ENCODE results near the gene KCND3. TPM values are rescaled to one million over a fixed set of nuclear protein-coding genes. Genes with fewer than 3 reads are reported as not detected.

The KCND3 gene
- total RNA-seq, 1 experiment from 2014 or later: 0.15 TPM

GRCh38 chr1:111959436-111959835 lies 30.0 kb downstream of the KCND3 start:
- Histone ChIP-seq H2AK5ac (ENCODE audit: insufficient read length, low read length) (no peak overlapping the region), H3K56ac (ENCODE audit: insufficient read length, low read depth, low read length) (no peak overlapping the region), H3K27ac (ENCODE audit: insufficient read length, low read depth, low read length) (no peak overlapping the region), H2BK20ac (ENCODE audit: low read depth, low read length, poor library complexity, severe bottlenecking) (no peak overlapping the region), H3K9ac (ENCODE audit: extremely low read depth, insufficient read length, low read length) (no peak overlapping the region), H4K8ac (replicated peaks; ENCODE audit: insufficient read length, low read depth, low read length) (no peak overlapping the region), H3K4me1 (ENCODE audit: insufficient read depth, low read length) (peaks cover 8% of the 10 kb centered on the region), H2BK15ac (ENCODE audit: low read depth, low read length) (no peak overlapping the region), H3K4me2 (ENCODE audit: insufficient read depth, insufficient read length, low read length) (no peak overlapping the region), H2BK12ac (ENCODE audit: insufficient read length, low read depth, low read length) (no peak overlapping the region), H4K91ac (ENCODE audit: insufficient read length, low read depth, low read length) (no peak overlapping the region), H2AFZ (ENCODE audit: low read length) (no peak overlapping the region), H3K9me3 (ENCODE audit: control insufficient read depth, low read depth, low read length) (no peaks in the 10 kb centered on the region), H3K18ac (ENCODE audit: insufficient read length, low read depth, low read length) (no peak overlapping the region), H3K4ac (ENCODE audit: low read depth, low read length) (no peak overlapping the region), H3K23me2 (ENCODE audit: insufficient read length, low read depth, low read length, poor library complexity, severe bottlenecking) (no peaks in the 10 kb centered on the region), H2BK5ac (ENCODE audit: insufficient read length, low read length) (no peak overlapping the region), H4K20me1 (ENCODE audit: control insufficient read depth, insufficient read depth, insufficient read length) (no peaks in the 10 kb centered on the region), H3K79me2 (ENCODE audit: insufficient read depth, low read length) (no peaks in the 10 kb centered on the region), H2BK120ac (ENCODE audit: low read depth, low read length, poor library complexity, severe bottlenecking) (no peak overlapping the region), H3K79me1 (ENCODE audit: insufficient read depth, low read depth, low read length, poor library complexity, severe bottlenecking) (no peaks in the 10 kb centered on the region), H3K14ac (ENCODE audit: insufficient read depth, low read length) (no peak overlapping the region), H3K27me3 (ENCODE audit: insufficient read depth, low read length) (no peaks in the 10 kb centered on the region), H4K5ac (ENCODE audit: insufficient read length, low read depth, low read length) (no peak overlapping the region), H3K23ac (ENCODE audit: insufficient read length, low read depth, low read length) (no peak overlapping the region), H3T11ph (ENCODE audit: low read length) (no peak overlapping the region)
- Mint-ChIP-seq H3K9me3 (no peaks in the 10 kb centered on the region), H3K27ac (no peak overlapping the region), H3K27me3 (ENCODE audit: low read depth) (peaks cover 3% of the 10 kb centered on the region), H3K4me3 (no peak overlapping the region), H3K4me1 (peaks cover 12% of the 10 kb centered on the region in 2 experiments), H3K36me3 (ENCODE audit: insufficient read depth in 1 of 3, low read depth in 3 of 3) (no peaks in the 10 kb centered on the region)
- DNase-seq: no peak
- TF ChIP-seq CTCF (conservative IDR thresholded peaks at IDR 0.05): peak; percentile 11; the same call in 1 of the 3 replicates
- WGBS (ENCODE audit: extremely low coverage, insufficient read length, low lambda C conversion rate): no CpG with 5 or more reads among the region's 4 CpGs

Data from H9 (cell line).